K562 (cell line): ENCODE data around the gene GFOD2. TPM values are rescaled to one million over a fixed set of nuclear protein-coding genes. Genes with fewer than 3 reads are reported as not detected.

Experiments used
- ATAC-seq: fragments of 200-7000 bp; cut with Tn5 transposase; 3 replicates; pipeline ENCODE4 v1.9.1; 2020; ENCODE audit warnings: moderate library complexity
- BruUV-seq: library from RNA; stranded (reverse); fragments of 400-500 nt; replicated peaks from 2 replicates; lab custom pipeline; 2021; lab: Mats Ljungman, UMichigan
- CTCF ChIA-PET: fragments of 300-600 bp; formaldehyde crosslinking; extraction: SDS; loops from one replicate; lab custom pipeline; 2021; ENCODE audit warnings: low intra/inter-chr PET ratio; lab: Yijun Ruan, JAX
- POLR2A ChIA-PET: fragments of 300-600, 350-650 bp; sonication (Branson Sonifier 250); formaldehyde crosslinking; extraction: SDS; loops from one replicate; lab custom pipeline; 2021; ENCODE audit warnings: antibody characterized with exemption, inconsistent platforms; lab: Yijun Ruan, JAX
- DNase-seq, 4 experiments: peaks; one replicate each; pipeline versions ENCODE4 v3.0.0 to v3.0.0-alpha.2; 2011 to 2018; ENCODE audit warnings: low spot score in 3 of 4, mixed read lengths in 3 of 4; ENCODE audit errors: extremely low read depth in 1 of 4
- FAIRE-seq: peaks from 2 replicates; lab custom pipeline; 2011; peaks lifted over from hg19 to GRCh38; lab: Jason Lieb, UNC
- H2AFZ ChIP-seq: 2 replicates; pipeline ENCODE4 v1.6.0; 2011; ENCODE audit warnings: low read depth, low read length, control low read depth, inconsistent platforms
- H3K27ac ChIP-seq: fragments of 200-600 bp; 3 replicates; pipeline ENCODE4 v1.8.0; 2011; ENCODE audit warnings: low read depth, mild to moderate bottlenecking, control low read depth, inconsistent platforms, low read length, moderate library complexity, mixed read lengths; ENCODE audit errors: extremely low read depth
- H3K27me3 ChIP-seq, 2 experiments: fragments of 300-600 bp in 1 of 2; 2 replicates in 1 of 2; 3 replicates in 1 of 2; pipeline versions ENCODE4 v1.6.0 to v1.8.0; 2011; ENCODE audit warnings: inconsistent platforms in 2 of 2, low read length in 2 of 2, mild to moderate bottlenecking in 1 of 2, mixed read lengths in 1 of 2, moderate library complexity in 1 of 2; ENCODE audit not compliant: control insufficient read depth in 2 of 2, insufficient read depth in 2 of 2
- H3K36me3 ChIP-seq: fragments of 300-600 bp; 3 replicates; pipeline ENCODE4 v1.8.0; 2011; ENCODE audit warnings: mild to moderate bottlenecking, low read length, inconsistent platforms; ENCODE audit not compliant: control insufficient read depth, insufficient read depth
- H3K4me1 ChIP-seq, 2 experiments: fragments of 200-600 bp in 1 of 2; replicated peaks in 1 of 2; 2 replicates in 1 of 2; 3 replicates in 1 of 2; pipeline versions ENCODE4 v1.5.1 to v1.8.0; 2011; ENCODE audit warnings: inconsistent platforms in 2 of 2, low read length in 2 of 2, mild to moderate bottlenecking in 1 of 2, mixed read lengths in 1 of 2, moderate library complexity in 1 of 2; ENCODE audit not compliant: control insufficient read depth in 2 of 2, insufficient read depth in 2 of 2
- H3K4me2 ChIP-seq: 2 replicates; pipeline ENCODE4 v1.6.1; 2011; ENCODE audit warnings: low read length, control low read depth, inconsistent platforms, mixed read lengths; ENCODE audit not compliant: insufficient read depth
- H3K4me3 ChIP-seq: fragments of 200-600 bp; sonication (generic), shearing (Covaris generic); 2 replicates; pipeline ENCODE4 v1.5.1; 2016; ENCODE audit warnings: control low read depth, inconsistent platforms
- H3K79me2 ChIP-seq: fragments of 200-600 bp; 3 replicates; pipeline ENCODE4 v1.8.0; 2011; ENCODE audit warnings: low read length, inconsistent platforms; ENCODE audit not compliant: control insufficient read depth, insufficient read depth
- H3K9ac ChIP-seq, 2 experiments: 2 replicates each; pipeline versions ENCODE4 v1.6.0 to v1.6.1; 2011; ENCODE audit warnings: low read depth in 2 of 2, low read length in 2 of 2, control low read depth in 1 of 2, inconsistent platforms in 1 of 2, mild to moderate bottlenecking in 1 of 2, mixed read lengths in 1 of 2; ENCODE audit not compliant: insufficient read depth in 1 of 2
- H3K9me1 ChIP-seq: one replicate; pipeline ENCODE4 v1.6.0; 2011; ENCODE audit warnings: inconsistent platforms, mild to moderate bottlenecking, low read length, moderate library complexity; ENCODE audit not compliant: control insufficient read depth, insufficient read depth
- H3K9me3 ChIP-seq: replicated peaks from 2 replicates; pipeline ENCODE4 v1.5.1; 2011; ENCODE audit warnings: low read depth, low read length, inconsistent platforms; ENCODE audit not compliant: control insufficient read depth, insufficient read depth
- H4K20me1 ChIP-seq: replicated peaks from 2 replicates; pipeline ENCODE4 v1.6.1; 2011; ENCODE audit warnings: low read length, inconsistent platforms, mixed read lengths; ENCODE audit not compliant: control insufficient read depth, insufficient read depth
- ARID1B ChIP-seq: fragments of 450-650 bp; IDR thresholded peaks from 2 replicates; pipeline ENCODE4 v1.6.1; 2016; ENCODE audit warnings: antibody characterized with exemption, mild to moderate bottlenecking, inconsistent platforms
- CBX5 ChIP-seq: IDR thresholded peaks from 2 replicates; pipeline ENCODE4 v1.6.1; 2014; ENCODE audit warnings: low read depth, borderline replicate concordance
- FOXM1 ChIP-seq, 2 experiments: fragments of 450-650 bp in 1 of 2; sonication (generic) in 1 of 2; formaldehyde crosslinking in 1 of 2; IDR thresholded peaks; 2 replicates each; pipeline versions ENCODE4 v1.6.1 to v1.9.0; 2017 to 2022; ENCODE audit warnings: low read depth in 2 of 2, mild to moderate bottlenecking in 2 of 2, missing genetic modification reagents in 1 of 2, moderate library complexity in 1 of 2
- GTF2E2 ChIP-seq: fragments of 200-800 bp; sonication (Bioruptor generic); IDR thresholded peaks from 2 replicates; pipeline ENCODE4 v1.6.1; 2016; ENCODE audit warnings: missing genetic modification characterization, missing compliant biosample characterization
- PTTG1 ChIP-seq: fragments of 450-650 bp; IDR thresholded peaks from 2 replicates; pipeline ENCODE4 v1.6.1; 2016; ENCODE audit warnings: low read depth, mild to moderate bottlenecking, missing genetic modification characterization, missing compliant biosample characterization
- RBM17 ChIP-seq: fragments of 200-400 bp; formaldehyde crosslinking; IDR thresholded peaks from 2 replicates; pipeline ENCODE4 v1.6.1; 2017; ENCODE audit warnings: low read depth, mild to moderate bottlenecking, low read length, borderline replicate concordance
- SIN3B ChIP-seq: fragments of 450-650 bp; IDR thresholded peaks from 2 replicates; pipeline ENCODE4 v1.6.1; 2017; ENCODE audit warnings: low read depth, mild to moderate bottlenecking, moderate library complexity
- SLC30A9 ChIP-seq: fragments of 250-450 bp; sonication (Bioruptor Pico); IDR thresholded peaks from 2 replicates; pipeline ENCODE4 v1.8.0; 2022; ENCODE audit warnings: mild to moderate bottlenecking, moderate library complexity
- ZNF124 ChIP-seq: sonication (generic); formaldehyde crosslinking; IDR thresholded peaks from 2 replicates; pipeline ENCODE4 v1.8.1; 2022; ENCODE audit warnings: missing genetic modification reagents
- ZNF766 ChIP-seq: fragments of 200-800 bp; sonication (Bioruptor generic); conservative IDR thresholded peaks from 2 replicates; pipeline ENCODE4 v1.6.1; 2016; ENCODE audit warnings: missing genetic modification characterization, missing compliant biosample characterization
- WGBS: fragments of 100-300 bp; shearing (Covaris generic); methylation state at CpG from one replicate; pipeline ENCODE4 v1.1.6; 2016; ENCODE audit warnings: low coverage, mixed read lengths; ENCODE audit not compliant: insufficient coverage; ENCODE audit errors: missing lambda C conversion rate; 5-methylcytosine and 5-hydroxymethylcytosine counted together
- in situ Hi-C: fragments of 300-500 bp; cut with MboI; formaldehyde crosslinking; loops from 4 replicates; pipeline ENCODE4 v1.15.0; 2018; ENCODE audit warnings: inconsistent platforms, mixed read lengths
- intact Hi-C: fragments of 100-400 bp; cut with micrococcal nuclease; formaldehyde crosslinking; loops from 2 replicates; pipeline ENCODE4 v1.14.2; 2022
- polyA plus RNA-seq, 8 experiments: library from polyadenylated mRNA; depleted of rRNA in 4 of 8; stranded (reverse) in 5 of 8; unstranded in 3 of 8; fragments of >200 nt; fragmentation: Nextera tagmentation in 2 of 8; fragmentation: Illumina TruSeq in 1 of 8; extraction: Ambion mirVana in 2 of 8; extraction: Trizol in 1 of 8; gene quantifications; 2 replicates each; pipeline versions ENCODE4 v1.2.1 to v1.2.3, GENCODE V29; 2011 to 2014; ENCODE audit warnings: inconsistent platforms in 1 of 8, missing spikeins in 1 of 8
- total RNA-seq, 7 experiments: library from RNA; depleted of rRNA in 6 of 7; stranded (reverse); fragments of >200 nt in 6 of 7; fragmentation: Illumina TruSeq in 2 of 7; extraction: Trizol in 2 of 7; gene quantifications; 2 replicates each; pipeline versions ENCODE4 v1.2.1 to v1.2.3, GENCODE V29; 2011 to 2021; ENCODE audit warnings: low replicate concordance in 1 of 7
- TF ChIP-seq, protein P1 (sequence below): fragments of 250-450 bp; sonication (Bioruptor Pico); IDR thresholded peaks from 2 replicates; pipeline ENCODE4 v1.8.0; 2021; ENCODE audit warnings: mild to moderate bottlenecking, moderate library complexity

The GFOD2 gene
- total and polyA plus RNA-seq, 9 of the 15 experiments (the other 6 are each of a cell fraction or from before 2014, with no cell fraction given): 1.9 to 15.8 (median 11.1) TPM

DNA sequence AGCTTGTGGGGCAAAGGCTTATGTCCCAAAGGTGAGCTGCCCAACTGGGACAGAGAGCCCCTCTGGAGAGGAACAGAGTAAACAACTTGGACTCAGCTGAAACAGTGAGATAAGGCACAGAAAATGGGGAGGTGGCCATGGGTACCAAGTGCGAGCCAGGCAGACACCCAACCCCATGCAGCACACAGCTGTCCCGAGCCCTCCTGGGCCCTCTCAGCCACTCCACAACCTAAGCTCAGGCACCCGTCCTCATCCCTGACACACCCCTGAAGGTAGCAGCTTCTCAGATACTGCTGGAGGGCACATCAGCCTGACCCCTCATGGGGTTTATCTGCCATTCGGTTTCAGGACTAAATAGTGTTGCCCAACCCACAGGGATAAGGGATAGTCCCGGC, 4.8 kb upstream of the GFOD2 start:
- Histone ChIP-seq H3K36me3 (peaks cover 41% of the 10 kb centered on the region; the same call in 2 of the 3 replicates), H3K9me3 (no peaks in the 10 kb centered on the region), H2AFZ (no peak overlapping the region), H3K9ac (peak overlapping the region in 1 of 2 experiments; percentile 57; a peak in 2 of 4 replicates), H3K79me2 (peaks cover 13% of the 10 kb centered on the region), H3K27me3 (no peaks in the 10 kb centered on the region), H3K4me2 (no peak overlapping the region), H3K4me1 (peaks cover 0 to 11% of the 10 kb centered on the region in 2 experiments; a peak in 3 of 5 replicates), H3K4me3 (no peak overlapping the region), H3K27ac (no peak overlapping the region), H4K20me1 (no peaks in the 10 kb centered on the region), H3K9me1 (no peaks in the 10 kb centered on the region)
- no peak for DNase-seq
- no TSS peak for BruUV-seq
- in situ Hi-C loops (no loop called here), intact Hi-C loops (no loop called here)
- no peak for FAIRE-seq
- ATAC-seq: no peak
- TF ChIP-seq ZNF766 (CRISPR knock-in tag): no peak
- TF ChIP-seq, protein P1, sequence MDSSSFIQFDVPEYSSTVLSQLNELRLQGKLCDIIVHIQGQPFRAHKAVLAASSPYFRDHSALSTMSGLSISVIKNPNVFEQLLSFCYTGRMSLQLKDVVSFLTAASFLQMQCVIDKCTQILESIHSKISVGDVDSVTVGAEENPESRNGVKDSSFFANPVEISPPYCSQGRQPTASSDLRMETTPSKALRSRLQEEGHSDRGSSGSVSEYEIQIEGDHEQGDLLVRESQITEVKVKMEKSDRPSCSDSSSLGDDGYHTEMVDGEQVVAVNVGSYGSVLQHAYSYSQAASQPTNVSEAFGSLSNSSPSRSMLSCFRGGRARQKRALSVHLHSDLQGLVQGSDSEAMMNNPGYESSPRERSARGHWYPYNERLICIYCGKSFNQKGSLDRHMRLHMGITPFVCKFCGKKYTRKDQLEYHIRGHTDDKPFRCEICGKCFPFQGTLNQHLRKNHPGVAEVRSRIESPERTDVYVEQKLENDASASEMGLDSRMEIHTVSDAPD (CRISPR knock-in tag): no peak
- TF ChIP-seq SIN3B: no peak
- no peak for TF ChIP-seq ARID1B
- no peak for TF ChIP-seq RBM17
- TF ChIP-seq ZNF124: no peak
- TF ChIP-seq CBX5: no peak
- no peak for TF ChIP-seq SLC30A9 (CRISPR knock-in tag)
- TF ChIP-seq FOXM1 (IDR thresholded peaks at IDR 0.05; ENCODE audit: low read depth): no peak
- TF ChIP-seq FOXM1 (CRISPR knock-in tag; IDR thresholded peaks at IDR 0.05; ENCODE audit: low read depth): no peak
- TF ChIP-seq GTF2E2 (tag): no peak
- no peak for TF ChIP-seq PTTG1 (tag)
- POLR2A ChIA-PET: interaction anchor here (0.6 to 0.7 kb wide), 4 partner anchors 16 to 641 kb away, joined by 3 to 4 read pairs (median 3); no protein-coding TSS in a partner anchor
- WGBS: 55% methylated on average over 5 of the region's 5 CpGs
- CTCF ChIA-PET: no interaction called here
